22Rv1 (cell line): ENCODE data around the gene OR2A5.
"Not testable (repeated sequence)": the region's sequence is repeated elsewhere in the genome, so short reads cannot be mapped to it uniquely, and the experiment has no call there.

Experiments used
- H3K27ac ChIP-seq: fragments of 450-650 bp; 2 replicates; pipeline ENCODE4 v1.5.1; 2017
- CTCF ChIP-seq: fragments of 450-650 bp; IDR thresholded peaks from 2 replicates; pipeline ENCODE4 v1.5.1; 2017; ENCODE audit warnings: mild to moderate bottlenecking
- ZFX ChIP-seq: fragments of 450-650 bp; IDR thresholded peaks from 2 replicates; pipeline ENCODE4 v1.6.1; 2017; ENCODE audit warnings: antibody characterized with exemption, borderline replicate concordance

The OR2A5 gene

GRCh38 chr7:144048648-144049047 is at the start of gene OR2A5:
TSS of gene OR2A5 (plus strand) at chr7:144048948. CDS start at chr7:144050402, 1,454 bp downstream.
- no peak within 1 kb of the TSS for H3K27ac ChIP-seq
- TF ChIP-seq ZFX (no peak), CTCF (no peak)

- no peak within 1 kb of the TSS for H3K27ac ChIP-seq
- no peak for TF ChIP-seq ZFX
- TF ChIP-seq CTCF, result no peak
Observed at GRCh38 chr7:144000020-144000419, 48.7 kb upstream of the OR2A5 start, which contains the start of gene OR6B1. TSS of gene OR6B1 (plus strand) at chr7:144000320. CDS start at chr7:144003997, 3,677 bp downstream.

GRCh38 chr7:144001543-144001942 is 47.2 kb upstream of the OR2A5 start:
- no peak overlapping the region for H3K27ac ChIP-seq
- TF ChIP-seq ZFX (no peak), CTCF (no peak)

- TF ChIP-seq ZFX (no peak), CTCF (no peak)
- H3K27ac ChIP-seq, result no peak overlapping the region
Observed at GRCh38 chr7:144004703-144005102, 44.0 kb upstream of the OR2A5 start.

- H3K27ac ChIP-seq, result no peak overlapping the region
- TF ChIP-seq ZFX, result no peak
- no peak for TF ChIP-seq CTCF
Observed at GRCh38 chr7:144006029-144006691, 42.6 kb upstream of the OR2A5 start.

- no peak for TF ChIP-seq CTCF
- TF ChIP-seq ZFX, result no peak
- no peak overlapping the region for H3K27ac ChIP-seq
Observed at GRCh38 chr7:144006692-144007042, 42.1 kb upstream of the OR2A5 start.

GRCh38 chr7:144009361-144009760 is 39.4 kb upstream of the OR2A5 start:
- TF ChIP-seq CTCF, result no peak
- TF ChIP-seq ZFX, result no peak
- H3K27ac ChIP-seq, result no peak overlapping the region

- H3K27ac ChIP-seq, result not testable (repeated sequence)
Observed at GRCh38 chr7:144010061-144010460, 38.7 kb upstream of the OR2A5 start.

- not testable (repeated sequence) for H3K27ac ChIP-seq
Observed at GRCh38 chr7:144010821-144011220, 37.9 kb upstream of the OR2A5 start.
